ENCODE data around the gene NLRP3. TPM values are rescaled to one million over a fixed set of nuclear protein-coding genes. Genes with fewer than 3 reads are reported as not detected.

Gene NLRP3
- total and polyA plus RNA-seq, 2 donors (not counting 1 experiment from before 2014, with no cell fraction given), result 1.4 to 1.7 TPM

DNA sequence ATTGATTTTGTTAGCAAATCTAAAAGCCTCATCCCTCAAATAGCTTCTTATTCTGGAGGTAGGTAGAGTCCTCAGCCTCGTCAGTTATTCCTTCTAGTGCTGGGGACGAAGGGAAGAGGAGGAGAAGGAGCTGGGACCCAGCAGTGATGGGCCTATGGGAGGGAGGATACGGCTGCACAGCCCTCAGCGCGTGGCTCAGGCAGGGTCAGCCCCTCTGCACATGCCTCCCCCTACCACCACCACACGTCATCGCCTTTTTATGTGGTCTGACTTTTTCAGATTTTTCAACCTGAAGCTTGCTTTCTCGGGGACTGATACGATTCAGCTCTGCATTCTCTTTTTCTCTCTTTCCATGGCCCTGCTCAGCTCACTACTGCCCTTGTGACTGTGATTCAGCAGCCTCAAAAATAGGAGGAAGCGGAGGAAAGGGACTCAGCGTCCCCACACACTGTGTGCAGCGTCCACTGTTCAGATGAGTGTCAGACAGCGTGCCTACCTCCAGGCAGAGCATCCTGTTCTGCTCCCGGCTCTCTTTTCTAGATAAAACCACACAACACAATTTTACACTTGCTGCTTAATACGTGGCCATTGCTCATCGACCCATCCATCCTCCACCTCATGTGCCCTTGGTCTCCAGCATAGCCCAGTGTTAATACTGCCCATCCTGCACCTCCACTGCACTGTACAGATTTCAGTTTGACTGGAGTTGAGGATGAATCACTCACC, 41.1 kb downstream of the NLRP3 start:
- POLR2A ChIA-PET, result no interaction called here
- no peaks in the 10 kb centered on the region for H3K36me3 ChIP-seq (replicated peaks in 1 of 2; ENCODE audit: control extremely low read depth in 1 of 2, control insufficient read depth in 1 of 2, extremely low read depth in 1 of 2, insufficient read depth in 2 of 2, low read length in 1 of 2)
- ATAC-seq (ENCODE audit: low read depth) (no peak), DNase-seq (no peak)
- WGBS (ENCODE audit: insufficient coverage), result 50% methylated on average over 12 of the region's 16 CpGs
- H3K9me3 ChIP-seq (ENCODE audit: control extremely low read depth in 1 of 3, control insufficient read depth in 2 of 3, insufficient read depth in 1 of 3, low read length in 2 of 3), result no peaks in the 10 kb centered on the region
- H2AFZ ChIP-seq (ENCODE audit: insufficient read depth, low read depth, low read length, poor library complexity, severe bottlenecking), result no peak overlapping the region
- TF ChIP-seq, protein P1, sequence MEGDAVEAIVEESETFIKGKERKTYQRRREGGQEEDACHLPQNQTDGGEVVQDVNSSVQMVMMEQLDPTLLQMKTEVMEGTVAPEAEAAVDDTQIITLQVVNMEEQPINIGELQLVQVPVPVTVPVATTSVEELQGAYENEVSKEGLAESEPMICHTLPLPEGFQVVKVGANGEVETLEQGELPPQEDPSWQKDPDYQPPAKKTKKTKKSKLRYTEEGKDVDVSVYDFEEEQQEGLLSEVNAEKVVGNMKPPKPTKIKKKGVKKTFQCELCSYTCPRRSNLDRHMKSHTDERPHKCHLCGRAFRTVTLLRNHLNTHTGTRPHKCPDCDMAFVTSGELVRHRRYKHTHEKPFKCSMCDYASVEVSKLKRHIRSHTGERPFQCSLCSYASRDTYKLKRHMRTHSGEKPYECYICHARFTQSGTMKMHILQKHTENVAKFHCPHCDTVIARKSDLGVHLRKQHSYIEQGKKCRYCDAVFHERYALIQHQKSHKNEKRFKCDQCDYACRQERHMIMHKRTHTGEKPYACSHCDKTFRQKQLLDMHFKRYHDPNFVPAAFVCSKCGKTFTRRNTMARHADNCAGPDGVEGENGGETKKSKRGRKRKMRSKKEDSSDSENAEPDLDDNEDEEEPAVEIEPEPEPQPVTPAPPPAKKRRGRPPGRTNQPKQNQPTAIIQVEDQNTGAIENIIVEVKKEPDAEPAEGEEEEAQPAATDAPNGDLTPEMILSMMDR (IDR thresholded peaks at IDR 0.05), result no peak
- no peak for TF ChIP-seq EZH2 (IDR thresholded peaks at IDR 0.05; ENCODE audit: borderline replicate concordance, insufficient read depth, low read depth, low read length, poor library complexity, severe bottlenecking)
- Mint-ChIP-seq H3K4me1 (no peaks in the 10 kb centered on the region), H3K27me3 (peaks cover 13% of the 10 kb centered on the region), H3K27ac (no peak overlapping the region), H3K4me3 (no peak overlapping the region), H3K9me3 (ENCODE audit: insufficient read depth) (no peaks in the 10 kb centered on the region)
- CTCF ChIA-PET, result no interaction called here
- H4K20me1 ChIP-seq (ENCODE audit: control insufficient read depth, insufficient read depth, low read length, poor library complexity, severe bottlenecking), result no peaks in the 10 kb centered on the region
- H3K79me2 ChIP-seq (ENCODE audit: control insufficient read depth, insufficient read depth, low read length), result no peaks in the 10 kb centered on the region
- H3K27ac ChIP-seq (ENCODE audit: low read length in 2 of 2), result no peak overlapping the region
- H3K4me3 ChIP-seq (ENCODE audit: control extremely low read depth in 1 of 5, extremely low read depth in 1 of 5, insufficient read depth in 1 of 5, low read depth in 2 of 5, low read length in 4 of 5), result no peak overlapping the region
- H3K27me3 ChIP-seq (replicated peaks in 1 of 4; ENCODE audit: control extremely low read depth in 1 of 4, control insufficient read depth in 3 of 4, insufficient read depth in 4 of 4, low read length in 3 of 4), result peaks cover 0 to 2% (median 0%) of the 10 kb centered on the region in 4 experiments
- intact Hi-C loops (cut with micrococcal nuclease), result no loop called here
- no peak overlapping the region for H3K9ac ChIP-seq (ENCODE audit: low read length)
- no peak overlapping the region for H3K4me2 ChIP-seq (replicated peaks; ENCODE audit: low read depth, low read length, poor library complexity, severe bottlenecking)
- H3K4me1 ChIP-seq (ENCODE audit: control insufficient read depth in 2 of 2, insufficient read depth in 2 of 2, low read length in 2 of 2), result no peaks in the 10 kb centered on the region

DNA sequence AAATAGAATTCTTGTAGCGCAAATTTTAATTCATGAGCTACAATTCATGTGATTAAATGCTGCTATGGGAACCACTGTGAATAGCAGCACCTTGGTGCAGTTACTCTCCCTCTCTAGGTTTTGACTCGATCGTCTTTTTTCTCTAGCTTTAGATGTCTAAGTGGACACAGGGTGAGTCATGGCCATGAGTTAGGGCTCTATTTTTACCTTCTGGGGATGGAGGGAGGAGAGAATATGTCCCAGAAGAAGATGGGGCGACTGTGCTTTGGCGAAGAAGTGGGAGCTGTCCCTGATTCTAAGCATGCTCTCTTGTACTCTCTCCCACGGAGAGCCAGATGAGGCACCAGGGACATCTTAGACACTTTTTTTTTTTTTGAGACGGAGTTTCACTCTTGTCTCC, 43.5 kb downstream of the NLRP3 start:
- Mint-ChIP-seq H3K27me3 (peaks cover 8% of the 10 kb centered on the region), H3K9me3 (ENCODE audit: insufficient read depth) (no peaks in the 10 kb centered on the region), H3K4me3 (no peak overlapping the region), H3K27ac (no peak overlapping the region), H3K4me1 (no peaks in the 10 kb centered on the region)
- H3K9ac ChIP-seq (ENCODE audit: low read length), result no peak overlapping the region
- peaks cover 0 to 3% (median 2%) of the 10 kb centered on the region in 3 donors for H3K9me3 ChIP-seq (ENCODE audit: control extremely low read depth in 1 of 3, control insufficient read depth in 2 of 3, insufficient read depth in 1 of 3, low read length in 2 of 3)
- no peak for DNase-seq
- H3K4me1 ChIP-seq (ENCODE audit: control insufficient read depth in 2 of 2, insufficient read depth in 2 of 2, low read length in 2 of 2), result no peaks in the 10 kb centered on the region
- CTCF ChIA-PET, result no interaction called here
- H3K27me3 ChIP-seq (replicated peaks in 1 of 4; ENCODE audit: control extremely low read depth in 1 of 4, control insufficient read depth in 3 of 4, insufficient read depth in 4 of 4, low read length in 3 of 4), result no peaks in the 10 kb centered on the region
- 78% methylated on average over 5 of the region's 7 CpGs for WGBS (ENCODE audit: insufficient coverage)
- no peak overlapping the region for H2AFZ ChIP-seq (ENCODE audit: insufficient read depth, low read depth, low read length, poor library complexity, severe bottlenecking)
- no peaks in the 10 kb centered on the region for H4K20me1 ChIP-seq (ENCODE audit: control insufficient read depth, insufficient read depth, low read length, poor library complexity, severe bottlenecking)
- H3K36me3 ChIP-seq (replicated peaks in 1 of 2; ENCODE audit: control extremely low read depth in 1 of 2, control insufficient read depth in 1 of 2, extremely low read depth in 1 of 2, insufficient read depth in 2 of 2, low read length in 1 of 2), result no peaks in the 10 kb centered on the region
- H3K27ac ChIP-seq (ENCODE audit: low read length in 2 of 2), result no peak overlapping the region
- TF ChIP-seq, protein P1 (IDR thresholded peaks at IDR 0.05), result no peak
- no peak for TF ChIP-seq EZH2 (IDR thresholded peaks at IDR 0.05; ENCODE audit: borderline replicate concordance, insufficient read depth, low read depth, low read length, poor library complexity, severe bottlenecking)
- H3K79me2 ChIP-seq (ENCODE audit: control insufficient read depth, insufficient read depth, low read length), result no peaks in the 10 kb centered on the region
- POLR2A ChIA-PET, result no interaction called here
- ATAC-seq (ENCODE audit: low read depth), result no peak
- no peak overlapping the region for H3K4me3 ChIP-seq (ENCODE audit: control extremely low read depth in 1 of 5, extremely low read depth in 1 of 5, insufficient read depth in 1 of 5, low read depth in 2 of 5, low read length in 4 of 5)
- intact Hi-C loops (cut with micrococcal nuclease), result no loop called here
- no peak overlapping the region for H3K4me2 ChIP-seq (replicated peaks; ENCODE audit: low read depth, low read length, poor library complexity, severe bottlenecking)
